ENCODE data around the gene FUBP3.
A peak's percentile ranks its signal among the peaks of the same experiment; 100 is the strongest.

FUBP3 gene

DNA sequence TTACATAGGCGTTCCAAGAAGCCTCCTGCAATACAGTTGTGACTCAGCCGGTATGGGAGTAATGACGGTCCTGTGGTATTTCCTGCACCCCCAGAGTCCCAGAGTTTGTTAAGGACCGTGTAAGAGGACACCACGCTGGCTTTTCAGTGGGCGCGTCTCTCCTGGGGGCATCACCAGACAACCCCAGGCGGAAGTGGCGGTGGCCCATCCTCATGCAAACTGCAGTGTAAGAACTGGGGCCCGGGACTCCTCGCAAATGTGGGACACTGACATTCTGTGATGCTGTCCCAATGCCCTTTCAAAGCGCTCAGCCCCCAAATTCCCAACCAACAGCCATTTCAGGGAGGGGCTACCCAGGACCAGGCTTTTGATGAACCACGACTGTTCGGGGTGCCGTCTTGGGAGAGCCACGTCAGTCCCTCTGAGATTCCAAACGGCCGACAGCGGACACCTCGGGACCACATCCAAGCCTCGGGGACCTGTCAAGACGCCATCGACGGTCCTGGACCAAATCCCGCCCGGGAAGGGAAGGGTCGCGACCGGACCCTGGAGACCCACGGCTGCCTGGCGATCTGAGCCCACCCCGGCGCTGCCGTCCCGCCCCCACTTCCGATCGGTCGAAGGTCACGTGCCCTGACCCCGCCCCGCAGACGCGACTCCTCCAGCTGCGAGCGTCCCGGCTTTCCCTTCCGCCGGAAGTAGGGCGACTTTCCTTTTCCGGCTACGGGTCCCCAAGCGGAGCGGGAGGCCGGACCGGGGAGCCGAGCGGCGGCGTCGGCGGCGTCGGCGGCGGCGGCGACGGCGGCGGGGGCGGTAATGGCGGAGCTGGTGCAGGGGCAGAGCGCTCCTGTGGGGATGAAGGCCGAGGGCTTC, at the start of gene FUBP3:
FUBP3 (plus strand) TSS at position 713 of the 873 bp plus-strand sequence; CDS start at position 817, 104 bp downstream.
- DNase-seq: peak; percentile 98

GRCh38 chr9:130530938-130531337, 48.4 kb upstream of the FUBP3 start:
- no peak for DNase-seq

DNA sequence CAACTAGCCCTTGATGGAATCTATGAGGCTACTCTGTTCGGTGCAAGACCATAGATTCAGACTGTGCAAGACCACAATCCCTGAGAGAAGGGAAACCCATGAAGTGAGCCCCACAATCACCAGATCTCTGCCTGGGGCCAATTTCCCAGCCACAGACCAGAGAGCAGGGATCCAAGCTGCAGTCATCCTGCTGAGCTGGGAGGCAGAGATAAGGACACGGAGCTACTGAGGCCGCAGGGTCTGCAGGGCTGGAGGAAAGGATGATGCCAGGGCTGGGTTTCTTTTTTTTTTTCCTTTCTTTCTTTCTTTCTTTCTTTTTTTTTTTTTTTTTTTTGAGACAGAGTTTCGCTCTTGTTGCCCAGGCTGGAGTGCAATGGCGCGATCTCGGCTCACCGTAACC, 47.7 kb upstream of the FUBP3 start:
- peak; percentile 94 for DNase-seq

DNA sequence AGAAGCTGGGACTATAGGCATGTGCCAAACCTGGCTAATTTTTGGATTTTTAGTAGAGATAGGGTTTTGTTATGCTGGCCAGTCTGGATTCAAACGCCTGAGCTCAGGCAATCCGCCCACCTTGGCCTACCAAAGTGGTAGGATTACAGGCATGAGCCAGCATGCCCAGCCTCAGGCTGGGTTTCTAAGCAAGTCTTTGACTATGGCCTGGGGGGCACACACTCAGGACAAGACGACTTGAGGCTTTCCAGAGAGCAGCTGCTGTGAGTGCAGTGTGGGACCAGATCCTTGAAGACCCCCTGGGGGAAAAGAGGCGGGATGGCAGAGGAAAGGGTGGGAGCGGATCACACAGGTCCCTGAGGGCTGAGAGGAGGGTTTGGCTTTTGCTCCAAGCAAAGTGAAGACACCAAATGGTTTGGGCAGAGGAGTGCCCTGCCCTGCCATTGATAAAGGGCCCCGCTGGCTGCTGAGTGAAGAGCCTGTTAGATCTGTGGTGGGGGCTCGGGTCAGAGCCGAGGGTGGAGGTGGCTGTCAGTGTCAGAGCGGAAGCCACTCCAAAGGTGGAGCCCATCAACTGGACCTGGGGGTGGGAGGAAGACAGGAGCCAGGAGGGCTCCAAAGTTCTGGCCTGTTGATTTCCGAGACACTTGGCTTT, 46.8 kb upstream of the FUBP3 start:
- peak; percentile 58 for DNase-seq

GRCh38 chr9:130535818-130536521, 43.4 kb upstream of the FUBP3 start:
- DNase-seq: peak; percentile 95

GRCh38 chr9:130536701-130537107, 42.7 kb upstream of the FUBP3 start:
- DNase-seq: peak; percentile 65

DNA sequence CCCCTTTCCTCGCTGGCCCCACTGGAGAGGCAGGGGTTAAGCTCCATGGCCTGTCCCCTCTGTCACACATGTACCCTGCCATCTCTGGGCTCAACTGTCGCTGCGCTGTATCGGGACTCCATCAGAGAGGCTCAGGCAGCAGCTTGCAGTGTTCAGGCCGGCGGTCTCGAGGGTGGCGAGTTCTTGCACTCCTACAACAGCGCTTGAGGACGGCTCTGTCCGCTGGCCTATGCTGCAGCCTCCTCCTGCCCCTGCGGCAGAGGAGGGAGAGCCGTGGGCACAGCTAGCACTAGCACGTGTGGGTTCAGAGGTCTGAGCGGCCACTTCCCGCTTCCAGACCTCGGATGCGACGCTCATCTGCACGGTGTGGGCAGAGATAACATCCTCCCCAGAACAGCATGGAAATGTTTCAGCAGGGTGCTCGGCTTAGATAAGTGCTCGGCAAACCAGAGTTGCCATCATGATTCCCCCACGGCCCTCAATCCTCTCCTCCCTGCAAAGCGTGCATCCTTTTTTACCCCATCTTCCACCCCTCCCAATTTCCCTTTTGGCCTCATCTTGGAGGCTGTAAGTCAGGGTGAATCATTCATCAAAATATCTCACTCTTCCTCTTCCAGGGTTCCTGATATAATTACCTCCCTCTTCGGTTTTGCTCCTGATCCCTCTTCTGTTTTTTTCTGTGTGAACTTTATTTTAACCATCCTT, 41.9 kb upstream of the FUBP3 start:
- peak; percentile 98 for DNase-seq

DNA sequence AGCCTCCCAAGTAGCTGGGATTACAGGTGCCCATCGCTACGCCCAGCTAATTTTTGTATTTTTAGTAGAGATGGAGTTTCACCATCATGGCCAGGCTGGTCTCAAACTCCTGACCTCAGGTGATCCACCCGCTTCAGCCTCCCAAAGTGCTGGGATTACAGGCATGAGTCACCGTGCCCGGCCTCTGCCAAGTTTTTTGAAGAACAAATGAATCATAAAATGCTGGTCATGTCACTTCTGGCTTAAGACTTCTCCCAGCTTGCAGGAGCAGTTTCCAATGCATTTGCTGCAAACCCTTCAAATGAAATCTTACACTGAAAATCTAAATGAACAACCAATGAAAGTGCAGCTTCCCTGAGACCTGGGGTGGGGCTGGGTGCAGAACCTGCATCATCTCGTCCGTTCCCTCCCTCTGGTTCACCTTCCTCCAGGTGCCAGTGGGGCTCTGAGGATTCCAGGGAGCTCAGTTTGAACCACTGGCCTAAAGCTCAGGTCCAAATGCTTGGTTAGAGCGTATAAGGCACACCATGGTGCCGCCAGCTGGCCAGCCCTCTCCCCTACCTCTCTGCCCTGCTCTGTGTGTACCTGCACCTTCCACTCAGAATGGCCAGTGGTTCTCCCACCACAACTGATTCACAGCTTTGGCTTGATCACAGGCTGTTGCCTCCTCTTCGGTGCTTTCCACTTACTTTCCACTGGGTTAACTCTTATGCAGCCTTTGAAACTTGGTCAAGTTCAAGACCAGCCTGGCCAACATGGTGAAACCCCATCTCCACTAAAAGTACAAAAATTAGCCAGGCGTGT, 39.8 kb upstream of the FUBP3 start:
- DNase-seq: no peak

GRCh38 chr9:130541533-130541932, 37.8 kb upstream of the FUBP3 start:
- no peak for DNase-seq

- DNase-seq: no peak
These were observed 37.3 kb upstream of the FUBP3 start for GRCh38 chr9:130542038-130542437.

GRCh38 chr9:130542457-130543228, 36.7 kb upstream of the FUBP3 start:
- peak; percentile 80 for DNase-seq

GRCh38 chr9:130543368-130543767, 36.0 kb upstream of the FUBP3 start:
- no peak for DNase-seq

- no peak for DNase-seq
These were observed 35.5 kb upstream of the FUBP3 start for GRCh38 chr9:130543859-130544258.

DNA sequence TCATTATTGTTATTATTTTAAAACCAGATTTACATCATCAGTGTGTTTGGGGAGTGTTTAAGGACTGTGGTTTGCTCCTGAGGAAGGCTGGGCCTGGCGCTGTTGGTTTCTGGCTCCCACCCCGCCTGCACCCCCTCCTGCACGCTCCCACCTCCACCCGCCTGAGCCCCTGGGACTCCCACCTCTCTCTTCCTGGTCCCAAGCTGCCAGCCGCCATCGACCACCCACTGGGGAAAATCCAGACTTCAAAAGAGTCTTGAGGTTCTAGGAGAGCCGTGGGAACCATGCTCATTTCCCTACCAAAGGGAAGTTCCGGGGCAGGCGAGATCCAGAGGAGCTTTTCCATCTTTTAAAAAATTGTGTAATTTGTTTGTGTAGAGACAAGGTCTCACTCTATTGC, 35.0 kb upstream of the FUBP3 start:
- DNase-seq: no peak

- no peak for DNase-seq
These were observed 31.3 kb upstream of the FUBP3 start for GRCh38 chr9:130548103-130548502.

DNA sequence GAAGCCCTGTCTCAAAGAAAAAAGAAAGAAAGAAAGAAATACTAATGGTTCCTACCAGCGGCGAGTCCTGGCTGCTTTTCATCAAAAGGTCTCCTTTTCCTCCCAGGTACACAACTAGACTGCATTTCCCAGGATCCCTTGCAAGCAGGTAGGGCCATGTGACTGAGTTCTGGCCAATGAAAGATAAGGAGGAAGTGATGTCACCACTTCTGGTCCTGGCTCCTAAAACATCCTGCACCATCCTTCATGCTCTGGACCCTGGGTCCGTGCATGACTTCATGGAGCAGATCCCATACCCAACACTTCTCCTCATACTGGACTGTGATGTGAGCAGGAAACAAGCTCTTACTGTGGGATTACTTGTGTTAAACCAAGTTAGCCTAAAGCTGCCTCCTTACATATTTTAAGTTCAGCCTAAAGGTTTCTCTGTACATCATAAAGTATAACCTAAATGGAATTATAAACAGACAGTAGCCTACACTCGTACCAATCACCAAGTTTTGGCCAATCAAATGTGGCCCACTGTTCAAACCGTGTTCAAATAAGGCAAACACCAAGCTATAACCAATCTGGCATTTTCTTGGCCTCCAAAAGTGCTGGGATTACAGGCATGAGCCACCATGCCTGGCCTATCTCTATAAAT, 30.2 kb upstream of the FUBP3 start:
- DNase-seq: peak; percentile 56

GRCh38 chr9:130554606-130555005, 24.8 kb upstream of the FUBP3 start:
- DNase-seq: no peak

DNA sequence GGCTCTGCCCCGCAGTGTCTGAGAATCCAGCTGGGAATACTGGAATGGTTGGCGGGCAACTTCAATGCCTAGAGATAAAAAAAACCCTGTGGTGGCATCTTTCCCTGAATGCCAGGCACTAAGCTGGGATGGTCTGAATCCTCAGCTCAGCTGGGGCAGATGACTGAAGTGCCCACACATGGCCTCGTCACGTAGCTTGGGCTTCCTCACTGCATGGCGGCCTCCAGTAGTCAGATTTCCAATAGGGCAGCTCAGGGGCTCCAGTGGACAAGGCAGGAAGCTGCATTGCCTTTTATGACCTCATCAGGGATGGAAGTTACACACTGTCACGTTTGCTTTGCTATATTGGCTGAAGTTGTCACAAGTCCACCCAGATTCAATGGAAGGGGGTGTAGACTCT, 24.3 kb upstream of the FUBP3 start:
- no peak for DNase-seq

DNA sequence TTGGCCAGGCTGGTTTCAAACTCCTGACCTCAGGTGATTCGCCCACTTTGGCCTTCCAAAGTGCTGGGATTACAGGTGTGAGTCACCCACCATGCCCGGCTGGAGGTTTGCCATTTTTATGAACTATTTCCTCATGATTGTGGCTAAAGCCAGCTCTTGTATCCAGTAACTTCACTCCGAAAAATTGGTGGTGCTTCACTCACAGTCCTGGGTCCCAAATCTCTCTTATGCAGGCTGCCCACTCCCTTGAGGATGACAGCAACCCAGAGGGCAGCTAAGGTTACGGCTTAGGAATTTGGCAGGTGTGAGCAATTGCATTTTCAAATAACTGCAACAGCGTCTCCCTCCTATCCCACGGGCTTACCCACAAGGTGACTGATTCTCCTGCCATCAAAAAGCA, 23.4 kb upstream of the FUBP3 start:
- no peak for DNase-seq

- DNase-seq: no peak
These were observed 22.8 kb upstream of the FUBP3 start for GRCh38 chr9:130556396-130557076.

Measured in hematopoietic multipotent progenitor cell treated with erythropoietin and hydrocortisone succinate and interleukin-3 and kit ligand, for 4 days (in vitro differentiated cells).